Measurements from ENCODE around the gene DOCK4. TPM values are rescaled to one million over a fixed set of nuclear protein-coding genes. Genes with fewer than 3 reads are reported as not detected.

Gene DOCK4
- total and polyA plus RNA-seq, 4 donors = 2.9 to 94.3 (median 20.0) TPM

GRCh38 chr7:111942450-111943081 is 263.6 kb downstream of the DOCK4 start:
- 94 to 99% methylated on average over 5 of the region's 5 CpGs for WGBS, 2 donors
- H3K36me3 ChIP-seq (ENCODE audit: control insufficient read depth in 1 of 2, insufficient read depth in 2 of 2, low read length in 1 of 2) = peaks cover 0 to 3% of the 10 kb centered on the region in 2 donors
- intact Hi-C loops (cut with DNase I) = no loop called here

GRCh38 chr7:111937163-111937562 is 269.0 kb downstream of the DOCK4 start:
- WGBS, 2 donors = 98 to 100% methylated on average over 1 of the region's 1 CpG
- H3K27me3 ChIP-seq (ENCODE audit: control insufficient read depth in 1 of 2, insufficient read depth in 2 of 2, low read length in 1 of 2) = no peaks in the 10 kb centered on the region
- H3K4me1 ChIP-seq (ENCODE audit: control insufficient read depth in 1 of 2, insufficient read depth in 2 of 2, low read length in 2 of 2) = no peaks in the 10 kb centered on the region
- no peak for ATAC-seq (ENCODE audit: low FRiP score)
- H3K4me3 ChIP-seq (ENCODE audit: low read length in 2 of 2) = no peak overlapping the region
- H3K27ac ChIP-seq (ENCODE audit: low read depth in 1 of 2, low read length in 2 of 2) = no peak overlapping the region
- intact Hi-C loops (cut with DNase I) = loop anchor here in 1 of 2 donors (10.0 kb wide), 1 partner anchor 558 kb away; no protein-coding TSS in a partner anchor
- H3K36me3 ChIP-seq (ENCODE audit: control insufficient read depth in 1 of 2, insufficient read depth in 2 of 2, low read length in 1 of 2) = peaks cover 2 to 3% of the 10 kb centered on the region in 2 donors
- DNase-seq = no peak
- no peaks in the 10 kb centered on the region for H3K9me3 ChIP-seq (ENCODE audit: control insufficient read depth, low read length)

More at GRCh38 chr7:111942450-111943081, 263.6 kb downstream of the DOCK4 start:
- Histone ChIP-seq H3K27me3 (ENCODE audit: control insufficient read depth in 1 of 2, insufficient read depth in 2 of 2, low read length in 1 of 2) (no peaks in the 10 kb centered on the region), H3K27ac (ENCODE audit: low read depth in 1 of 2, low read length in 2 of 2) (no peak overlapping the region), H3K9me3 (ENCODE audit: control insufficient read depth, low read length) (peaks cover 4% of the 10 kb centered on the region), H3K4me1 (ENCODE audit: control insufficient read depth in 1 of 2, insufficient read depth in 2 of 2, low read length in 2 of 2) (no peaks in the 10 kb centered on the region), H3K4me3 (ENCODE audit: low read length in 2 of 2) (no peak overlapping the region)
- ATAC-seq (ENCODE audit: low FRiP score) = no peak
- no peak for DNase-seq

- no peak for ATAC-seq (ENCODE audit: low FRiP score)
- no peak for DNase-seq
- no peak overlapping the region for H3K4me3 ChIP-seq (ENCODE audit: low read length in 2 of 2)
- H3K9me3 ChIP-seq (ENCODE audit: control insufficient read depth, low read length) = no peaks in the 10 kb centered on the region
- H3K27ac ChIP-seq (ENCODE audit: low read depth in 1 of 2, low read length in 2 of 2) = no peak overlapping the region
- WGBS, 2 donors = 93 to 96% methylated on average over 4 of the region's 4 CpGs
- intact Hi-C loops (cut with DNase I) = loop anchor here in 1 of 2 donors (10.0 kb wide), 1 partner anchor 561 kb away; no protein-coding TSS in a partner anchor
- peaks cover 0 to 2% of the 10 kb centered on the region in 2 donors for H3K36me3 ChIP-seq (ENCODE audit: control insufficient read depth in 1 of 2, insufficient read depth in 2 of 2, low read length in 1 of 2)
- H3K27me3 ChIP-seq (ENCODE audit: control insufficient read depth in 1 of 2, insufficient read depth in 2 of 2, low read length in 1 of 2) = no peaks in the 10 kb centered on the region
- no peaks in the 10 kb centered on the region for H3K4me1 ChIP-seq (ENCODE audit: control insufficient read depth in 1 of 2, insufficient read depth in 2 of 2, low read length in 2 of 2)
Observed at GRCh38 chr7:111933609-111934008, 272.6 kb downstream of the DOCK4 start.

GRCh38 chr7:111931958-111932357 is 274.2 kb downstream of the DOCK4 start:
- Histone ChIP-seq H3K36me3 (ENCODE audit: control insufficient read depth in 1 of 2, insufficient read depth in 2 of 2, low read length in 1 of 2) (peaks cover 0 to 2% of the 10 kb centered on the region in 2 donors), H3K9me3 (ENCODE audit: control insufficient read depth, low read length) (no peaks in the 10 kb centered on the region), H3K4me1 (ENCODE audit: control insufficient read depth in 1 of 2, insufficient read depth in 2 of 2, low read length in 2 of 2) (no peaks in the 10 kb centered on the region), H3K27me3 (ENCODE audit: control insufficient read depth in 1 of 2, insufficient read depth in 2 of 2, low read length in 1 of 2) (no peaks in the 10 kb centered on the region), H3K4me3 (ENCODE audit: low read length in 2 of 2) (no peak overlapping the region), H3K27ac (ENCODE audit: low read depth in 1 of 2, low read length in 2 of 2) (no peak overlapping the region)
- WGBS, 2 donors = 80 to 93% methylated on average over 1 of the region's 1 CpG
- DNase-seq (no peak), ATAC-seq (ENCODE audit: low FRiP score) (no peak)
- intact Hi-C loops (cut with DNase I) = loop anchor here in 1 of 2 donors (10.0 kb wide), 1 partner anchor 563 kb away; no protein-coding TSS in a partner anchor

GRCh38 chr7:111931016-111931517 is 275.1 kb downstream of the DOCK4 start:
- Histone ChIP-seq H3K4me3 (ENCODE audit: low read length in 2 of 2) (no peak overlapping the region), H3K27ac (ENCODE audit: low read depth in 1 of 2, low read length in 2 of 2) (no peak overlapping the region), H3K9me3 (ENCODE audit: control insufficient read depth, low read length) (no peaks in the 10 kb centered on the region), H3K27me3 (ENCODE audit: control insufficient read depth in 1 of 2, insufficient read depth in 2 of 2, low read length in 1 of 2) (no peaks in the 10 kb centered on the region), H3K4me1 (ENCODE audit: control insufficient read depth in 1 of 2, insufficient read depth in 2 of 2, low read length in 2 of 2) (no peaks in the 10 kb centered on the region), H3K36me3 (ENCODE audit: control insufficient read depth in 1 of 2, insufficient read depth in 2 of 2, low read length in 1 of 2) (peaks cover 0 to 2% of the 10 kb centered on the region in 2 donors)
- 83 to 90% methylated on average over 3 of the region's 3 CpGs for WGBS, 2 donors
- DNase-seq (no peak), ATAC-seq (ENCODE audit: low FRiP score) (no peak)
- intact Hi-C loops (cut with DNase I) = loop anchor here in 1 of 2 donors (10.0 kb wide), 1 partner anchor 564 kb away; no protein-coding TSS in a partner anchor

- Histone ChIP-seq H3K27ac (ENCODE audit: low read depth in 1 of 2, low read length in 2 of 2) (no peak overlapping the region), H3K27me3 (ENCODE audit: control insufficient read depth in 1 of 2, insufficient read depth in 2 of 2, low read length in 1 of 2) (no peaks in the 10 kb centered on the region), H3K9me3 (ENCODE audit: control insufficient read depth, low read length) (no peaks in the 10 kb centered on the region), H3K4me3 (ENCODE audit: low read length in 2 of 2) (no peak overlapping the region), H3K4me1 (ENCODE audit: control insufficient read depth in 1 of 2, insufficient read depth in 2 of 2, low read length in 2 of 2) (no peaks in the 10 kb centered on the region), H3K36me3 (ENCODE audit: control insufficient read depth in 1 of 2, insufficient read depth in 2 of 2, low read length in 1 of 2) (no peaks in the 10 kb centered on the region)
- intact Hi-C loops (cut with DNase I) = no loop called here
- DNase-seq (no peak), ATAC-seq (ENCODE audit: low FRiP score) (no peak)
Observed at GRCh38 chr7:111929264-111929663, 276.9 kb downstream of the DOCK4 start.

GRCh38 chr7:111927353-111928019 is 278.7 kb downstream of the DOCK4 start:
- 95 to 97% methylated on average over 4 of the region's 4 CpGs for WGBS, 2 donors
- Histone ChIP-seq H3K4me1 (ENCODE audit: control insufficient read depth in 1 of 2, insufficient read depth in 2 of 2, low read length in 2 of 2) (no peaks in the 10 kb centered on the region), H3K27ac (ENCODE audit: low read depth in 1 of 2, low read length in 2 of 2) (no peak overlapping the region), H3K36me3 (ENCODE audit: control insufficient read depth in 1 of 2, insufficient read depth in 2 of 2, low read length in 1 of 2) (no peaks in the 10 kb centered on the region), H3K27me3 (ENCODE audit: control insufficient read depth in 1 of 2, insufficient read depth in 2 of 2, low read length in 1 of 2) (no peaks in the 10 kb centered on the region), H3K4me3 (ENCODE audit: low read length in 2 of 2) (no peak overlapping the region), H3K9me3 (ENCODE audit: control insufficient read depth, low read length) (no peaks in the 10 kb centered on the region)
- intact Hi-C loops (cut with DNase I) = no loop called here
- DNase-seq (no peak), ATAC-seq (ENCODE audit: low FRiP score) (no peak)

GRCh38 chr7:111920329-111920728 is 285.9 kb downstream of the DOCK4 start:
- no peaks in the 10 kb centered on the region for H3K9me3 ChIP-seq (ENCODE audit: control insufficient read depth, low read length)
- H3K27ac ChIP-seq (ENCODE audit: low read depth in 1 of 2, low read length in 2 of 2) = no peak overlapping the region
- 79 to 82% methylated on average over 1 of the region's 1 CpG for WGBS, 2 donors
- DNase-seq = no peak
- ATAC-seq (ENCODE audit: low FRiP score) = no peak
- H3K4me3 ChIP-seq (ENCODE audit: low read length in 2 of 2) = no peak overlapping the region
- H3K4me1 ChIP-seq (ENCODE audit: control insufficient read depth in 1 of 2, insufficient read depth in 2 of 2, low read length in 2 of 2) = no peaks in the 10 kb centered on the region
- H3K36me3 ChIP-seq (ENCODE audit: control insufficient read depth in 1 of 2, insufficient read depth in 2 of 2, low read length in 1 of 2) = no peaks in the 10 kb centered on the region
- intact Hi-C loops (cut with DNase I) = no loop called here
- H3K27me3 ChIP-seq (ENCODE audit: control insufficient read depth in 1 of 2, insufficient read depth in 2 of 2, low read length in 1 of 2) = no peaks in the 10 kb centered on the region
